ENCODE results near the gene TMEM114.

DNA sequence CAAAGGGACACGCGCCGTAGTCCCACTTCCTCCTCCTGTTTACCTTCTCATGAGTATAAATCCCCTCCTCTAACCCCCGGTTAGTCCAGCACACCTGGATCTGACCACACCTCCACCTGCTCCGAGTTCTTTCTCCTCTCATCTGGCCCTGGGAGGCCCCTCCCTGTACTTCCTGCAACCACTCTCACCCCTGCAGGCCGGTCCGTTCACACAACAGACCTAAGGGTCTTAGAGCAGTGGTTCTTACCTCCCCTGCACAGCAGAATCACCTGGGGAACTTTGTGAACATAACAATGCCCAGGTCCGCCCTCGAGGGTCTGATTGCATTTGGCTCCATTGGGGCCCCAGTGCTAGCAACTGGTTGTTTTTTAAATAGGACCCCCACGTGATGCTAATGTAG lies 24.8 kb downstream of the TMEM114 start:
- TF ChIP-seq CTCF (IDR thresholded peaks at IDR 0.05) = no peak
- no peak for TF ChIP-seq POLR2A (IDR thresholded peaks at IDR 0.05)
